Hepatocyte (in vitro differentiated cells): Measurements from ENCODE around the gene AIRE. TPM values are rescaled to one million over a fixed set of nuclear protein-coding genes. Genes with fewer than 3 reads are reported as not detected.

Source experiments
- DNase-seq: peaks from one replicate; pipeline ENCODE4 v3.0.0-alpha.2; 2016; ENCODE audit warnings: low spot score
- H2AFZ ChIP-seq: fragments of 200-600 bp; sonication (generic); 2 replicates; pipeline ENCODE4 v1.6.0; 2016; ENCODE audit warnings: antibody characterized with exemption, mild to moderate bottlenecking
- H3K27ac ChIP-seq: fragments of 200-600 bp; sonication (generic); 2 replicates; pipeline ENCODE4 v1.5.1; 2016; ENCODE audit warnings: mild to moderate bottlenecking
- H3K27me3 ChIP-seq: fragments of 200-600 bp; sonication (generic); 2 replicates; pipeline ENCODE4 v1.6.1; 2016
- H3K36me3 ChIP-seq: fragments of 200-600 bp; sonication (generic); replicated peaks from 2 replicates; pipeline ENCODE4 v1.5.1; 2016; ENCODE audit warnings: low read depth; ENCODE audit not compliant: insufficient read depth
- H3K4me1 ChIP-seq: fragments of 200-600 bp; sonication (generic); 2 replicates; pipeline ENCODE4 v1.5.1; 2016; ENCODE audit warnings: mild to moderate bottlenecking, moderate library complexity; ENCODE audit not compliant: insufficient read depth
- H3K4me2 ChIP-seq: fragments of 200-600 bp; sonication (generic); 2 replicates; pipeline ENCODE4 v1.6.0; 2016
- H3K4me3 ChIP-seq: fragments of 200-600 bp; sonication (generic); 2 replicates; pipeline ENCODE4 v1.5.1; 2016; ENCODE audit warnings: mild to moderate bottlenecking
- H3K79me2 ChIP-seq: fragments of 200-600 bp; sonication (generic); 2 replicates; pipeline ENCODE4 v1.6.0; 2017; ENCODE audit warnings: mild to moderate bottlenecking
- H3K9me2 ChIP-seq: fragments of 200-600 bp; sonication (generic); replicated peaks from 2 replicates; pipeline ENCODE4 v1.6.0; 2017; ENCODE audit warnings: mild to moderate bottlenecking; ENCODE audit not compliant: insufficient read depth
- H3K9me3 ChIP-seq: fragments of 200-600 bp; sonication (generic); 2 replicates; pipeline ENCODE4 v1.5.1; 2016; ENCODE audit warnings: low read depth, mild to moderate bottlenecking
- H4K20me1 ChIP-seq: fragments of 200-600 bp; sonication (generic); 2 replicates; pipeline ENCODE4 v1.6.0; 2016; ENCODE audit warnings: mild to moderate bottlenecking; ENCODE audit not compliant: insufficient read depth, poor library complexity, severe bottlenecking
- EZH2 ChIP-seq: fragments of 200-600 bp; sonication (generic); IDR thresholded peaks from 2 replicates; pipeline ENCODE4 v1.6.1; 2016; ENCODE audit warnings: antibody characterized with exemption, mild to moderate bottlenecking, borderline replicate concordance
- EZH2phosphoT487 ChIP-seq: fragments of 200-600 bp; sonication (generic); IDR thresholded peaks from one replicate; pipeline ENCODE4 v1.6.1; 2018; ENCODE audit warnings: antibody characterized with exemption, mild to moderate bottlenecking, low read depth, moderate library complexity; ENCODE audit not compliant: unreplicated experiment, severe bottlenecking
- WGBS: methylation state at CpG from one replicate; pipeline ENCODE4 v1.1.6; 2016; ENCODE audit warnings: low lambda C conversion rate; ENCODE audit errors: missing lambda C conversion rate; 5-methylcytosine and 5-hydroxymethylcytosine counted together
- polyA plus RNA-seq: library from polyadenylated mRNA; unstranded; fragments of >200 nt; fragmentation: Nextera tagmentation; extraction: Ambion mirVana; gene quantifications from 2 replicates; pipeline ENCODE4 v1.2.1, GENCODE V29; 2016
- total RNA-seq: library from RNA; depleted of rRNA; stranded (reverse); fragments of >200 nt; gene quantifications from 2 replicates; pipeline ENCODE4 v1.2.3, GENCODE V29; 2014
- TF ChIP-seq, protein P1 (sequence below): fragments of 200-600 bp; sonication (generic); IDR thresholded peaks from 2 replicates; pipeline ENCODE4 v1.5.1; 2016; ENCODE audit warnings: antibody characterized with exemption, mild to moderate bottlenecking; ENCODE audit not compliant: poor library complexity

AIRE gene
- total and polyA plus RNA-seq, 2 experiments from 2014 or later: 0.42 to 1.00 TPM

DNA sequence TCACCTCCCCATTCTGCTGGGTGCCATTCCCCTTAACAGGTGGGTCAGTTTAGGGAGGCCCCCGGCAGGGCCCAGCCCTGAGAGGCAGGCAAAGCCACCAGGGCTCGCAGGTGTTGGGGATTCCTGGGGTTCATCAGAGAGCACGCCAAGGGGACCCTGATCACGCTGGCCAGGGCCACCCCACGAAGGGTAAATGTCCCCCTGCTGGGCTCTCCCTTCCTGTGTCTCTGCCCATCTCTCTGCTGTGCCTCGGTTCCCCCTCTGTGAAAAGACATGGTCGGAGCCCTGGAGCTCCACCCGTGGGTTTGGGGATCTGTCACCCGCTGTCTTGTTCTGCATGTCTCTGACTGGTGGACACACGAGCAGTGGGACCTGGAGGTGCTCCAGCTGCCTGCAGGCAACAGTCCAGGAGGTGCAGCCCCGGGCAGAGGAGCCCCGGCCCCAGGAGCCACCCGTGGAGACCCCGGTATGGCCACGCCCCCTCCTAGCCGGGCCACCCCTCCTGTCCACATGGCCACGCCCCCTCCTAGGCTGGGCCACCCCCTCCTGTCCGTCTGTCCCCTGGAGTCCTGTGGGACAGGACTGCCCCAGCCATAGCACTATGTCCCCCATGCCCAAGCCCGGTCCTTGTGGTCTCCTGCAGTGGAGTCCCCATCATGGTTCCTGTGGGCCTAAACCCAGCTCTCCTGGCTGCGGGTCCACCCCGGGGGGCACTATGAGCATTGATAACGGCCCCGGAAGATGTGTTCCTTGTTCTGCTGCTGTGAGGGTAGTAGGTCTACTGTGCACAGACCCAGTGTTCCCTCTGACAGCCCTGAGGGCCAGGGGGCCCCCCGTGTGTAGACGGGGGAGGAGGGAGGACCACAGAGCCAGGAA, 6.5 kb downstream of the AIRE start:
- Histone ChIP-seq H3K27ac (no peak overlapping the region), H3K79me2 (no peaks in the 10 kb centered on the region), H3K27me3 (no peaks in the 10 kb centered on the region), H3K9me3 (no peaks in the 10 kb centered on the region), H3K4me2 (no peak overlapping the region), H2AFZ (no peak overlapping the region), H3K36me3 (no peaks in the 10 kb centered on the region), H4K20me1 (no peaks in the 10 kb centered on the region), H3K4me1 (no peaks in the 10 kb centered on the region), H3K9me2 (no peaks in the 10 kb centered on the region), H3K4me3 (no peak overlapping the region)
- 84% methylated on average over 20 of the region's 25 CpGs for WGBS
- TF ChIP-seq EZH2 (no peak), EZH2phosphoT487 (no peak)
- TF ChIP-seq, protein P1, sequence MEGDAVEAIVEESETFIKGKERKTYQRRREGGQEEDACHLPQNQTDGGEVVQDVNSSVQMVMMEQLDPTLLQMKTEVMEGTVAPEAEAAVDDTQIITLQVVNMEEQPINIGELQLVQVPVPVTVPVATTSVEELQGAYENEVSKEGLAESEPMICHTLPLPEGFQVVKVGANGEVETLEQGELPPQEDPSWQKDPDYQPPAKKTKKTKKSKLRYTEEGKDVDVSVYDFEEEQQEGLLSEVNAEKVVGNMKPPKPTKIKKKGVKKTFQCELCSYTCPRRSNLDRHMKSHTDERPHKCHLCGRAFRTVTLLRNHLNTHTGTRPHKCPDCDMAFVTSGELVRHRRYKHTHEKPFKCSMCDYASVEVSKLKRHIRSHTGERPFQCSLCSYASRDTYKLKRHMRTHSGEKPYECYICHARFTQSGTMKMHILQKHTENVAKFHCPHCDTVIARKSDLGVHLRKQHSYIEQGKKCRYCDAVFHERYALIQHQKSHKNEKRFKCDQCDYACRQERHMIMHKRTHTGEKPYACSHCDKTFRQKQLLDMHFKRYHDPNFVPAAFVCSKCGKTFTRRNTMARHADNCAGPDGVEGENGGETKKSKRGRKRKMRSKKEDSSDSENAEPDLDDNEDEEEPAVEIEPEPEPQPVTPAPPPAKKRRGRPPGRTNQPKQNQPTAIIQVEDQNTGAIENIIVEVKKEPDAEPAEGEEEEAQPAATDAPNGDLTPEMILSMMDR: no peak
- DNase-seq: no peak

DNA sequence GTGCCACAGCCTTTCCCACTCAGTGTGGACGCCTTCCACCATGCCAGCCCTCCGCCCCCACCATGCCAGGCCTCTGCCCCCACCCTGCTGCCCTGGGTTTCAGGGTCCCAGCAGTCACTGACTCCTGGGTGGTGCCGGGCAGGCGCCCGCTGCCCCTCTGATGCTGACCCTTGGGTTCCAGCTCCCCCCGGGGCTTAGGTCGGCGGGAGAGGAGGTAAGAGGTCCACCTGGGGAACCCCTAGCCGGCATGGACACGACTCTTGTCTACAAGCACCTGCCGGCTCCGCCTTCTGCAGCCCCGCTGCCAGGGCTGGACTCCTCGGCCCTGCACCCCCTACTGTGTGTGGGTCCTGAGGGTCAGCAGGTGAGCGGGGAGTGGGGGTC, 7.1 kb downstream of the AIRE start:
- 79% methylated on average over 7 of the region's 15 CpGs for WGBS
- H3K79me2 ChIP-seq: no peaks in the 10 kb centered on the region
- no peaks in the 10 kb centered on the region for H3K27me3 ChIP-seq
- TF ChIP-seq, protein P1: no peak
- TF ChIP-seq EZH2: no peak
- no peak for TF ChIP-seq EZH2phosphoT487
- H3K4me2 ChIP-seq: no peak overlapping the region
- no peaks in the 10 kb centered on the region for H3K9me2 ChIP-seq
- no peaks in the 10 kb centered on the region for H3K36me3 ChIP-seq
- no peaks in the 10 kb centered on the region for H4K20me1 ChIP-seq
- no peak overlapping the region for H2AFZ ChIP-seq
- H3K27ac ChIP-seq: no peak overlapping the region
- H3K4me3 ChIP-seq: no peak overlapping the region
- no peak for DNase-seq
- no peaks in the 10 kb centered on the region for H3K4me1 ChIP-seq
- H3K9me3 ChIP-seq: no peaks in the 10 kb centered on the region

- no peak for DNase-seq
- H2AFZ ChIP-seq: no peak overlapping the region
- no peaks in the 10 kb centered on the region for H3K4me1 ChIP-seq
- H3K4me2 ChIP-seq: no peak overlapping the region
- H3K9me2 ChIP-seq: no peaks in the 10 kb centered on the region
- no peaks in the 10 kb centered on the region for H3K36me3 ChIP-seq
- no peaks in the 10 kb centered on the region for H3K9me3 ChIP-seq
- no peaks in the 10 kb centered on the region for H4K20me1 ChIP-seq
- no peak overlapping the region for H3K4me3 ChIP-seq
- H3K79me2 ChIP-seq: peaks cover 4% of the 10 kb centered on the region
- TF ChIP-seq EZH2 (no peak), EZH2phosphoT487 (no peak)
- TF ChIP-seq, protein P1: no peak
- H3K27me3 ChIP-seq: no peaks in the 10 kb centered on the region
- H3K27ac ChIP-seq: no peak overlapping the region
- 94% methylated on average over 11 of the region's 33 CpGs for whole genome bisulfite sequencing
Observed at GRCh38 chr21:44293551-44294231, 8.0 kb downstream of the AIRE start.
